Embryonic facial prominence (tissue), 1 donor: ENCODE results near the gene SRP9.

Experiments used
- DNase-seq: peaks from one replicate; pipeline ENCODE4 v3.0.0-alpha.2; 2016; ENCODE audit errors: extremely low spot score

Gene SRP9

GRCh38 chr1:225777583-225778336 lies at the start of gene SRP9:
TSS of gene SRP9 (plus strand) at chr1:225777826. CDS start at chr1:225777941, 115 bp downstream.
- DNase-seq, result peak; percentile 95

- no peak for DNase-seq
These were observed 46.1 kb upstream of the SRP9 start for GRCh38 chr1:225731491-225731890.

GRCh38 chr1:225733254-225733653 lies 44.4 kb upstream of the SRP9 start:
- DNase-seq, result no peak

GRCh38 chr1:225735252-225736149 lies 42.1 kb upstream of the SRP9 start:
- peak; percentile 18 for DNase-seq

- DNase-seq, result no peak
These were observed 41.1 kb upstream of the SRP9 start for GRCh38 chr1:225736437-225737098.

GRCh38 chr1:225737161-225737560 lies 40.5 kb upstream of the SRP9 start:
- no peak for DNase-seq

GRCh38 chr1:225737866-225738265 lies 39.8 kb upstream of the SRP9 start:
- DNase-seq, result no peak

- DNase-seq, result no peak
These were observed 38.9 kb upstream of the SRP9 start for GRCh38 chr1:225738763-225739162.

- no peak for DNase-seq
These were observed 38.0 kb upstream of the SRP9 start for GRCh38 chr1:225739542-225740107.

GRCh38 chr1:225744745-225745144 lies 32.9 kb upstream of the SRP9 start:
- no peak for DNase-seq

GRCh38 chr1:225745273-225745672 lies 32.4 kb upstream of the SRP9 start:
- no peak for DNase-seq

- DNase-seq, result peak; percentile 40
These were observed 31.1 kb upstream of the SRP9 start for GRCh38 chr1:225746361-225747179.

- no peak for DNase-seq
These were observed 30.1 kb upstream of the SRP9 start for GRCh38 chr1:225747566-225747965.

- no peak for DNase-seq
These were observed 29.1 kb upstream of the SRP9 start for GRCh38 chr1:225748529-225748928.

- DNase-seq, result no peak
These were observed 27.9 kb upstream of the SRP9 start for GRCh38 chr1:225749706-225750105.

GRCh38 chr1:225750420-225750819 lies 27.2 kb upstream of the SRP9 start:
- DNase-seq, result no peak

- DNase-seq, result no peak
These were observed 26.5 kb upstream of the SRP9 start for GRCh38 chr1:225750875-225751824.

- DNase-seq, result no peak
These were observed 25.4 kb upstream of the SRP9 start for GRCh38 chr1:225752245-225752644.

- no peak for DNase-seq
These were observed 22.5 kb upstream of the SRP9 start for GRCh38 chr1:225754940-225755641.
